ENCODE measurements around the gene EPC2. TPM values are rescaled to one million over a fixed set of nuclear protein-coding genes. Genes with fewer than 3 reads are reported as not detected.

Gene EPC2
- total RNA-seq, 6 experiments from 2014 or later = 7.7 to 13.3 (median 8.8) TPM

DNA sequence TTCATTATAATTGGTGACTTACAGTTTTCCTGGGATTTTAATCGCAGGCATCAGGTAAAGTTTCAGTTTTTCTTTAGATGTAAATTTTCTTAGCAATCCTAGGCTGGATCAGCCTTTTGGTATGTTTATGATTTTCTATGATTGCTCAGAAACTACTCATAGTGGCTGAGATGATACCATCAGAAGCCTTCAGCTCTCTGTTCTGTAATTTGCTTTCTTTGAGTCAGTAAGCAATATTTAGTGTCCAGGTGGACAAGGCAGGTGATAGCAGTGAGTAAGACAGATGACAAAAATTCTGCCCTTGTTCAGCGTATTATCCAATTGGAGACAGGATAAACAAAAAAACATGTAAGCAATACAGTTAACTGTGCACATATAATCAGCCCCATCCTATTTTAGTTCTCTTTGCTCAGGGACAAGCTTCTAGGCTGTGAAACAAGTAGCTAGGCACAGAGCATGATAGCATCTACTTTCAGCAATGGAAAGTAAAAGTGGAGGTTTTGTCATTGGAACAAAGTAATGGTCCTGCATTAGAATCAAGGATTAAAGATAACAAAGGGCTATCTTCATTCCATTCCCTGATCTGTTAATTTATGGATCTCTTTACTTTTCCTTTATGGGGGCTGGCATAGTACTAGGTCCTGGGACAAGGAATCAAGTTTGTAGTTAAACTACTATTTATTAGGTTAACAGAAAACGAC, 100.8 kb downstream of the EPC2 start:
- H3K9me3 ChIP-seq = no peaks in the 10 kb centered on the region
- peaks cover 0 to 24% (median 0%) of the 10 kb centered on the region in 4 donors for H3K4me1 ChIP-seq
- no peaks in the 10 kb centered on the region for H3K27me3 ChIP-seq
- intact Hi-C loops (cut with DNase I) = no loop called here
- 95% methylated on average over 3 of the region's 3 CpGs for WGBS (ENCODE audit: insufficient coverage, low coverage, low lambda C conversion rate, missing lambda C conversion rate)
- no peak overlapping the region for H3K27ac ChIP-seq
- ATAC-seq (no peak), DNase-seq (no peak)
- no peaks in the 10 kb centered on the region for H3K36me3 ChIP-seq
- H3K4me3 ChIP-seq = no peak overlapping the region
- TF ChIP-seq, protein P1, sequence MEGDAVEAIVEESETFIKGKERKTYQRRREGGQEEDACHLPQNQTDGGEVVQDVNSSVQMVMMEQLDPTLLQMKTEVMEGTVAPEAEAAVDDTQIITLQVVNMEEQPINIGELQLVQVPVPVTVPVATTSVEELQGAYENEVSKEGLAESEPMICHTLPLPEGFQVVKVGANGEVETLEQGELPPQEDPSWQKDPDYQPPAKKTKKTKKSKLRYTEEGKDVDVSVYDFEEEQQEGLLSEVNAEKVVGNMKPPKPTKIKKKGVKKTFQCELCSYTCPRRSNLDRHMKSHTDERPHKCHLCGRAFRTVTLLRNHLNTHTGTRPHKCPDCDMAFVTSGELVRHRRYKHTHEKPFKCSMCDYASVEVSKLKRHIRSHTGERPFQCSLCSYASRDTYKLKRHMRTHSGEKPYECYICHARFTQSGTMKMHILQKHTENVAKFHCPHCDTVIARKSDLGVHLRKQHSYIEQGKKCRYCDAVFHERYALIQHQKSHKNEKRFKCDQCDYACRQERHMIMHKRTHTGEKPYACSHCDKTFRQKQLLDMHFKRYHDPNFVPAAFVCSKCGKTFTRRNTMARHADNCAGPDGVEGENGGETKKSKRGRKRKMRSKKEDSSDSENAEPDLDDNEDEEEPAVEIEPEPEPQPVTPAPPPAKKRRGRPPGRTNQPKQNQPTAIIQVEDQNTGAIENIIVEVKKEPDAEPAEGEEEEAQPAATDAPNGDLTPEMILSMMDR (IDR thresholded peaks at IDR 0.05) = no peak
- TF ChIP-seq POLR2A (IDR thresholded peaks at IDR 0.05) = no peak

DNA sequence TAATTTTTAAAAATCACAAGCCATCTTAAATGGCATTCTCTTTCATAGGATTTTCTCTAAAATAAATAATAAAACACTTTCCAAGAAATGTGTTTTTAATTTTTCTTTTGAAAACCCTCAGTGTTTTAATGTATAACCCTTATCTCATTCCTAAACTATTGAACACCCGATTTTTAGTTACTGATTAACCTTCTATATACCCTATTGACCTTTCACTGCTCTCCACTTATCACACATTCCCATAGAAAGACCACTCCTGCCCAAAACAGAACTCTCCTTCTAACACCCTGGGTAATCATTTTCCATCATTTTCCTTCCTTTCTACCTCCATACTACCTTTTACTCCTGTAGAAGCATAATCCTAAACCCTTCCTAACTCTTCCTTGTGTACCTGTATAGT, 102.4 kb downstream of the EPC2 start:
- no peak for TF ChIP-seq POLR2A (IDR thresholded peaks at IDR 0.05)
- TF ChIP-seq, protein P1 (IDR thresholded peaks at IDR 0.05) = no peak
- intact Hi-C loops (cut with DNase I) = no loop called here
- H3K36me3 ChIP-seq = no peaks in the 10 kb centered on the region
- no peaks in the 10 kb centered on the region for H3K27me3 ChIP-seq
- ATAC-seq (peak; percentile 57 to 87 (median 84)), DNase-seq (no peak)
- H3K4me3 ChIP-seq = no peak overlapping the region
- 15% methylated on average over 1 of the region's 1 CpG for WGBS (ENCODE audit: insufficient coverage, low coverage, low lambda C conversion rate, missing lambda C conversion rate)
- H3K27ac ChIP-seq = no peak overlapping the region
- H3K9me3 ChIP-seq = no peaks in the 10 kb centered on the region
- peaks cover 0 to 24% (median 0%) of the 10 kb centered on the region in 4 donors for H3K4me1 ChIP-seq

DNA sequence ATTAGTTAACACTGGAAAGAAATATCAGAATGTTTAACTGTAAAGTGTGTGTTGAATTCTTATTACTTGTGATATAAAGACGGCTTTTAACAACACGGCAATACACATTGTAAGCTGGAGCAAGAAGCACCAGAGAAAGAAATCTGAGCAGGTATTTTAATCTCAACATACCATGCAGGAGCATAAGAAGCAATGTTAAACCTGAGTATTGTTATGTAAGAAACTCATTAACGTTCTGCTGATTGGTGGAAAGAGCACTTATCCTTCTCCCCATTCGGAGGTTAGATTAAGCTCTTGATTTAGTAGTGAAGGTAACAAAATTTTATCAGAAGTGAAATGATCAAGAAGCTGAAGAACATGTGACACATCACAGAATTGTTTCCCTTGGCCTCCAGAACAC, 107.4 kb downstream of the EPC2 start:
- Histone ChIP-seq H3K4me1 (peaks cover 0 to 12% (median 0%) of the 10 kb centered on the region in 4 donors), H3K36me3 (no peaks in the 10 kb centered on the region), H3K4me3 (no peak overlapping the region), H3K27me3 (no peaks in the 10 kb centered on the region), H3K9me3 (no peaks in the 10 kb centered on the region), H3K27ac (no peak overlapping the region)
- intact Hi-C loops (cut with DNase I) = no loop called here
- ATAC-seq (no peak), DNase-seq (no peak)
- no peak for TF ChIP-seq POLR2A (IDR thresholded peaks at IDR 0.05)
- TF ChIP-seq, protein P1 (IDR thresholded peaks at IDR 0.05) = no peak
- WGBS (ENCODE audit: insufficient coverage, low coverage, low lambda C conversion rate, missing lambda C conversion rate) = 97% methylated on average over 4 of the region's 4 CpGs

DNA sequence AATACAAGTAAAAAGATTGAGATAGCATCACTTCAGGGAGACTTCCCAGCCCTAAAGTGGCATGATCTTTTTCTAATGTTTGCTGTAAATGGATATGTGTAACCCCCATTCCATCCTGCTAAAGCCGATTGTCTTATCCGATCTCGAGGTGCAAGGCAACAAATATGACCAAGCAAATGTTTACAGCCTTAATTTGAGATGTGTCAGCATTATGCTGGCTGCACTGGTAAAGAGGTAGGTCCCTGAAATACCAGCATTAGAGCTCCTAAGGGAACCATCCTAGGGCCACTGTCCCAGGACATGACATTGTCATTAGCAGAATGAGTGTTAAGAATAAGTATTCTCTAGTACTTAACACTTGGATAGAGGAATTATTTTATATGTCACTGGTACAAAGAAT, 108.4 kb downstream of the EPC2 start:
- intact Hi-C loops (cut with DNase I) = no loop called here
- TF ChIP-seq, protein P1 (IDR thresholded peaks at IDR 0.05) = no peak
- TF ChIP-seq POLR2A (IDR thresholded peaks at IDR 0.05) = no peak
- Histone ChIP-seq H3K27ac (no peak overlapping the region), H3K27me3 (no peaks in the 10 kb centered on the region), H3K9me3 (no peaks in the 10 kb centered on the region), H3K36me3 (no peaks in the 10 kb centered on the region), H3K4me3 (no peak overlapping the region), H3K4me1 (peaks cover 0 to 2% (median 0%) of the 10 kb centered on the region in 4 donors)
- ATAC-seq (no peak), DNase-seq (no peak)
- WGBS (ENCODE audit: insufficient coverage, low coverage, low lambda C conversion rate, missing lambda C conversion rate) = 97% methylated on average over 3 of the region's 3 CpGs
